GM12878 (cell line): Measurements from ENCODE around the gene AK8. TPM values are rescaled to one million over a fixed set of nuclear protein-coding genes. Genes with fewer than 3 reads are reported as not detected.

Experiments used
- ATAC-seq: fragments of 200-7000 bp; cut with Tn5 transposase; 3 replicates; pipeline ENCODE4 v1.9.1; 2020; ENCODE audit warnings: mild to moderate bottlenecking, moderate library complexity
- BruUV-seq: library from RNA; stranded (reverse); fragments of 400-500 nt; replicated peaks from 2 replicates; lab custom pipeline; 2021; lab: Mats Ljungman, UMichigan
- CTCF ChIA-PET: fragments of 300-600 bp; sonication (Branson Sonifier 250); formaldehyde crosslinking; extraction: SDS; loops from one replicate; lab custom pipeline; 2021; ENCODE audit warnings: inconsistent platforms; lab: Yijun Ruan, JAX
- POLR2A ChIA-PET: fragments of 350-600 bp; formaldehyde crosslinking; extraction: SDS; loops from one replicate; lab custom pipeline; 2021; ENCODE audit warnings: inconsistent platforms; lab: Charles Lee
- RAD21 ChIA-PET: fragments of 300-600 bp; sonication (Branson Sonifier 250); formaldehyde crosslinking; loops from one replicate; lab custom pipeline; 2023; ENCODE audit warnings: antibody characterized with exemption; ENCODE audit not compliant: unreplicated experiment; lab: Charles Lee
- SMC1A ChIA-PET: fragments of 300-600 bp; sonication (Branson Sonifier 250); formaldehyde crosslinking; loops from one replicate; lab custom pipeline; 2023; ENCODE audit not compliant: unreplicated experiment, uncharacterized antibody; lab: Charles Lee
- DNase-seq: peaks from one replicate; pipeline ENCODE4 v3.0.0-alpha.2; 2011; ENCODE audit warnings: low read depth, low spot score
- FAIRE-seq: peaks from 3 replicates; lab custom pipeline; 2011; peaks lifted over from hg19 to GRCh38; lab: Jason Lieb, UNC
- H2AFZ ChIP-seq: 2 replicates; pipeline ENCODE4 v1.6.0; 2011; ENCODE audit warnings: low read depth, low read length, control low read depth; ENCODE audit not compliant: control insufficient read depth
- H3K27ac ChIP-seq: 2 replicates; pipeline ENCODE4 v1.5.1; 2011; ENCODE audit warnings: control low read depth; ENCODE audit not compliant: control insufficient read depth, insufficient read depth
- H3K27me3 ChIP-seq, 2 experiments: replicated peaks in 1 of 2; 2 replicates each; pipeline versions ENCODE4 v1.6.0 to v1.6.1; 2011; ENCODE audit warnings: low read length in 1 of 2; ENCODE audit not compliant: control insufficient read depth in 2 of 2, insufficient read depth in 2 of 2
- H3K36me3 ChIP-seq, 2 experiments: 2 replicates each; pipeline ENCODE4 v1.5.1; 2011; ENCODE audit warnings: low read length in 1 of 2; ENCODE audit not compliant: control insufficient read depth in 2 of 2, insufficient read depth in 2 of 2
- H3K4me1 ChIP-seq: 2 replicates; pipeline ENCODE4 v1.6.1; 2011; ENCODE audit warnings: mild to moderate bottlenecking, low read length, moderate library complexity, mixed read lengths; ENCODE audit not compliant: control insufficient read depth, insufficient read depth
- H3K4me2 ChIP-seq: 2 replicates; pipeline ENCODE4 v1.6.0; 2011; ENCODE audit warnings: control low read depth; ENCODE audit not compliant: control insufficient read depth, insufficient read depth
- H3K4me3 ChIP-seq: fragments of 200-600 bp; sonication (generic); 2 replicates; pipeline ENCODE4 v1.5.1; 2016
- H3K79me2 ChIP-seq: 2 replicates; pipeline ENCODE4 v1.6.0; 2011; ENCODE audit warnings: low read length; ENCODE audit not compliant: control insufficient read depth, insufficient read depth
- H3K9ac ChIP-seq: 2 replicates; pipeline ENCODE4 v1.8.0; 2011; ENCODE audit warnings: low read length, control low read depth, mixed read lengths; ENCODE audit not compliant: control insufficient read depth, insufficient read depth
- H3K9me3 ChIP-seq: replicated peaks from 3 replicates; pipeline ENCODE4 v1.5.1; 2011; ENCODE audit warnings: mild to moderate bottlenecking, low read length; ENCODE audit not compliant: control insufficient read depth, insufficient read depth
- H4K20me1 ChIP-seq: 2 replicates; pipeline ENCODE4 v1.6.0; 2011; ENCODE audit not compliant: control insufficient read depth, insufficient read depth
- BHLHE40 ChIP-seq, 2 experiments: fragments of 450-650 bp in 1 of 2; IDR thresholded peaks; 2 replicates each; pipeline ENCODE4 v1.6.1; 2011 to 2017; ENCODE audit warnings: low read depth in 2 of 2, borderline replicate concordance in 1 of 2, improper control_type of control experiment in 1 of 2, low read length in 1 of 2, mild to moderate bottlenecking in 1 of 2
- CREM ChIP-seq: IDR thresholded peaks from 2 replicates; pipeline ENCODE4 v1.6.1; 2014; ENCODE audit warnings: antibody characterized with exemption, low read depth
- FOXM1 ChIP-seq: IDR thresholded peaks from 2 replicates; pipeline ENCODE4 v1.6.1; 2012; ENCODE audit warnings: low read depth, mild to moderate bottlenecking, inconsistent platforms, low read length, moderate library complexity
- JUNB ChIP-seq: IDR thresholded peaks from 2 replicates; pipeline ENCODE4 v1.6.1; 2016; ENCODE audit warnings: antibody characterized with exemption, mild to moderate bottlenecking
- KAT2A ChIP-seq: conservative IDR thresholded peaks from 2 replicates; pipeline ENCODE4 v1.6.1; 2011; ENCODE audit warnings: low read depth, low read length; ENCODE audit not compliant: control insufficient read depth
- POLR2AphosphoS2 ChIP-seq: IDR thresholded peaks from 2 replicates; pipeline ENCODE4 v1.6.1; 2011; ENCODE audit warnings: low read depth, mild to moderate bottlenecking, low read length, improper control_type of control experiment, moderate library complexity
- POU2F2 ChIP-seq: IDR thresholded peaks from 3 replicates; pipeline ENCODE4 v1.6.1; 2011; ENCODE audit warnings: low read depth, mild to moderate bottlenecking, low read length, borderline replicate concordance
- SIX5 ChIP-seq: IDR thresholded peaks from 2 replicates; pipeline ENCODE4 v1.6.1; 2011; ENCODE audit warnings: mild to moderate bottlenecking, low read depth, low read length, moderate library complexity; ENCODE audit not compliant: severe bottlenecking
- ZNF384 ChIP-seq: IDR thresholded peaks from 2 replicates; pipeline ENCODE4 v1.6.1; 2012; ENCODE audit warnings: low read depth, mild to moderate bottlenecking, low read length, improper control_type of control experiment, borderline replicate concordance
- WGBS: methylation state at CpG from one replicate; pipeline ENCODE4 v1.1.6; 2016; ENCODE audit warnings: low lambda C conversion rate; ENCODE audit not compliant: insufficient replicate concordance, insufficient coverage; ENCODE audit errors: missing lambda C conversion rate; 5-methylcytosine and 5-hydroxymethylcytosine counted together
- in situ Hi-C: fragments of 300-500 bp; cut with MboI; formaldehyde crosslinking; loops from 9 replicates; pipeline ENCODE4 v1.14.3; 2018; ENCODE audit warnings: mixed read lengths
- intact Hi-C: fragments of 100-400 bp; cut with micrococcal nuclease; formaldehyde crosslinking; loops from one replicate; pipeline ENCODE4 v1.14.2; 2022; ENCODE audit not compliant: unreplicated experiment
- polyA plus RNA-seq, 11 experiments: library from polyadenylated mRNA; depleted of rRNA in 4 of 11; unstranded in 6 of 11; stranded (reverse) in 5 of 11; fragments of >200 nt; fragmentation: Nextera tagmentation in 4 of 11; fragmentation: Illumina TruSeq in 1 of 11; extraction: Ambion mirVana in 4 of 11; extraction: Trizol in 1 of 11; gene quantifications; 1 replicate in 1 of 11; 2 replicates in 10 of 11; pipeline versions ENCODE4 v1.2.1 to v1.2.3, GENCODE V29; 2011 to 2016; ENCODE audit warnings: inconsistent platforms in 2 of 11, missing spikeins in 2 of 11, low read depth in 1 of 11
- total RNA-seq, 4 experiments: library from RNA; depleted of rRNA in 3 of 4; stranded (reverse); fragments of >200 nt in 3 of 4; fragmentation: Illumina TruSeq in 1 of 4; extraction: Trizol in 1 of 4; gene quantifications; 2 replicates each; pipeline versions ENCODE4 v1.2.1 to v1.2.3, GENCODE V29; 2013 to 2021
- TF ChIP-seq, protein P1 (sequence below): fragments of 450-650 bp; formaldehyde crosslinking; IDR thresholded peaks from 2 replicates; pipeline ENCODE4 v1.4.0; 2020; ENCODE audit warnings: mild to moderate bottlenecking, moderate library complexity
- TF ChIP-seq, protein P2 (sequence below): IDR thresholded peaks from 2 replicates; pipeline ENCODE4 v1.6.1; 2011; ENCODE audit warnings: borderline replicate concordance, low read depth, mild to moderate bottlenecking, moderate library complexity, low read length; ENCODE audit not compliant: insufficient read depth, poor library complexity, severe bottlenecking
- TF ChIP-seq, protein P3 (sequence below): fragments of 450-650 bp; conservative IDR thresholded peaks from 2 replicates; pipeline ENCODE4 v1.6.1; 2017; ENCODE audit warnings: mild to moderate bottlenecking, moderate library complexity

Gene AK8
- total and polyA plus RNA-seq, 10 of the 15 experiments (the other 5 are each of a cell fraction or from before 2014, with no cell fraction given) = 0.03 to 0.12 (median 0.06) TPM; not detected in 5

DNA sequence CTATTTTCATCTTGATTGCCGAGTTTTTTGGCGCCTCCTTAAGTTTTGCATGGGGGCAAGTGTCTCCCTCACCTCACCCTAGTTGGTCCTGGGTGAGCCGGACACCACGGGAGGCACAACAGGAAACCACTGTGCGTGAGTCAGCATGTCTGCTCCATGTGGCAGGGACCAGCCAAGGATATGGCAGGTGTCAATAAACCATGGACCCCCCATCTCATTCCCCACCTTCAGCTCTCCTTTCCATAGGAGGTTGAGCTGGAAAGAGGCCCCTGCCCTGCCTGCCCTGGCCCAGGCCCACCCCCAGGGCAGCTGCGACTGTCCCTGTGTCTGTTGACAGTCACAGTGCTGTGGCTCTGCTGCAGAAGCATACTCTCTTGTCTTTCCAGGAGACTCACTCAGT lies 3.7 kb upstream of the AK8 start:
- DNase-seq (no peak), ATAC-seq (no peak), FAIRE-seq (no peak)
- in situ Hi-C loops (no loop called here), intact Hi-C loops (no loop called here)
- RAD21 ChIA-PET = no interaction called here
- Histone ChIP-seq H3K4me3 (no peak overlapping the region), H3K4me1 (no peaks in the 10 kb centered on the region), H3K36me3 (no peaks in the 10 kb centered on the region), H3K4me2 (no peak overlapping the region), H2AFZ (no peak overlapping the region), H3K9ac (no peak overlapping the region), H4K20me1 (no peaks in the 10 kb centered on the region), H3K79me2 (no peaks in the 10 kb centered on the region), H3K27ac (no peak overlapping the region), H3K27me3 (0 out of 4 replicates have a peak, but pooled peaks cover 0 to 4% of the 10 kb centered on the region in 2 experiments), H3K9me3 (no peaks in the 10 kb centered on the region)
- WGBS = 63% methylated on average over 6 of the region's 6 CpGs
- POLR2A ChIA-PET = no interaction called here
- SMC1A ChIA-PET = interaction anchor here (1.1 kb wide), 1 partner anchor 13 kb away, joined by 3 read pairs; no protein-coding TSS in a partner anchor
- CTCF ChIA-PET = interaction anchor here (6.1 kb wide), 1 partner anchor 20 kb away, joined by 32 read pairs; no protein-coding TSS in a partner anchor
- no TSS peak for BruUV-seq
- no peak for TF ChIP-seq BHLHE40 (IDR thresholded peaks at IDR 0.05; ENCODE audit: borderline replicate concordance in 1 of 2, low read depth in 2 of 2, low read length in 1 of 2)
- TF ChIP-seq POLR2AphosphoS2 = no peak
- no peak for TF ChIP-seq FOXM1
- TF ChIP-seq, protein P1, sequence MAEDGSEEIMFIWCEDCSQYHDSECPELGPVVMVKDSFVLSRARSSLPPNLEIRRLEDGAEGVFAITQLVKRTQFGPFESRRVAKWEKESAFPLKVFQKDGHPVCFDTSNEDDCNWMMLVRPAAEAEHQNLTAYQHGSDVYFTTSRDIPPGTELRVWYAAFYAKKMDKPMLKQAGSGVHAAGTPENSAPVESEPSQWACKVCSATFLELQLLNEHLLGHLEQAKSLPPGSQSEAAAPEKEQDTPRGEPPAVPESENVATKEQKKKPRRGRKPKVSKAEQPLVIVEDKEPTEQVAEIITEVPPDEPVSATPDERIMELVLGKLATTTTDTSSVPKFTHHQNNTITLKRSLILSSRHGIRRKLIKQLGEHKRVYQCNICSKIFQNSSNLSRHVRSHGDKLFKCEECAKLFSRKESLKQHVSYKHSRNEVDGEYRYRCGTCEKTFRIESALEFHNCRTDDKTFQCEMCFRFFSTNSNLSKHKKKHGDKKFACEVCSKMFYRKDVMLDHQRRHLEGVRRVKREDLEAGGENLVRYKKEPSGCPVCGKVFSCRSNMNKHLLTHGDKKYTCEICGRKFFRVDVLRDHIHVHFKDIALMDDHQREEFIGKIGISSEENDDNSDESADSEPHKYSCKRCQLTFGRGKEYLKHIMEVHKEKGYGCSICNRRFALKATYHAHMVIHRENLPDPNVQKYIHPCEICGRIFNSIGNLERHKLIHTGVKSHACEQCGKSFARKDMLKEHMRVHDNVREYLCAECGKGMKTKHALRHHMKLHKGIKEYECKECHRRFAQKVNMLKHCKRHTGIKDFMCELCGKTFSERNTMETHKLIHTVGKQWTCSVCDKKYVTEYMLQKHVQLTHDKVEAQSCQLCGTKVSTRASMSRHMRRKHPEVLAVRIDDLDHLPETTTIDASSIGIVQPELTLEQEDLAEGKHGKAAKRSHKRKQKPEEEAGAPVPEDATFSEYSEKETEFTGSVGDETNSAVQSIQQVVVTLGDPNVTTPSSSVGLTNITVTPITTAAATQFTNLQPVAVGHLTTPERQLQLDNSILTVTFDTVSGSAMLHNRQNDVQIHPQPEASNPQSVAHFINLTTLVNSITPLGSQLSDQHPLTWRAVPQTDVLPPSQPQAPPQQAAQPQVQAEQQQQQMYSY (CRISPR knock-in tag) = no peak
- no peak for TF ChIP-seq KAT2A
- TF ChIP-seq POU2F2 = no peak
- no peak for TF ChIP-seq SIX5
- no peak for TF ChIP-seq JUNB
- TF ChIP-seq, protein P2, sequence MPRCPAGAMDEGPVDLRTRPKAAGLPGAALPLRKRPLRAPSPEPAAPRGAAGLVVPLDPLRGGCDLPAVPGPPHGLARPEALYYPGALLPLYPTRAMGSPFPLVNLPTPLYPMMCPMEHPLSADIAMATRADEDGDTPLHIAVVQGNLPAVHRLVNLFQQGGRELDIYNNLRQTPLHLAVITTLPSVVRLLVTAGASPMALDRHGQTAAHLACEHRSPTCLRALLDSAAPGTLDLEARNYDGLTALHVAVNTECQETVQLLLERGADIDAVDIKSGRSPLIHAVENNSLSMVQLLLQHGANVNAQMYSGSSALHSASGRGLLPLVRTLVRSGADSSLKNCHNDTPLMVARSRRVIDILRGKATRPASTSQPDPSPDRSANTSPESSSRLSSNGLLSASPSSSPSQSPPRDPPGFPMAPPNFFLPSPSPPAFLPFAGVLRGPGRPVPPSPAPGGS = no peak
- TF ChIP-seq ZNF384 = no peak
- TF ChIP-seq, protein P3, sequence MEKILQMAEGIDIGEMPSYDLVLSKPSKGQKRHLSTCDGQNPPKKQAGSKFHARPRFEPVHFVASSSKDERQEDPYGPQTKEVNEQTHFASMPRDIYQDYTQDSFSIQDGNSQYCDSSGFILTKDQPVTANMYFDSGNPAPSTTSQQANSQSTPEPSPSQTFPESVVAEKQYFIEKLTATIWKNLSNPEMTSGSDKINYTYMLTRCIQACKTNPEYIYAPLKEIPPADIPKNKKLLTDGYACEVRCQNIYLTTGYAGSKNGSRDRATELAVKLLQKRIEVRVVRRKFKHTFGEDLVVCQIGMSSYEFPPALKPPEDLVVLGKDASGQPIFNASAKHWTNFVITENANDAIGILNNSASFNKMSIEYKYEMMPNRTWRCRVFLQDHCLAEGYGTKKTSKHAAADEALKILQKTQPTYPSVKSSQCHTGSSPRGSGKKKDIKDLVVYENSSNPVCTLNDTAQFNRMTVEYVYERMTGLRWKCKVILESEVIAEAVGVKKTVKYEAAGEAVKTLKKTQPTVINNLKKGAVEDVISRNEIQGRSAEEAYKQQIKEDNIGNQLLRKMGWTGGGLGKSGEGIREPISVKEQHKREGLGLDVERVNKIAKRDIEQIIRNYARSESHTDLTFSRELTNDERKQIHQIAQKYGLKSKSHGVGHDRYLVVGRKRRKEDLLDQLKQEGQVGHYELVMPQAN = no peak
- no peak for TF ChIP-seq CREM
